Psoas muscle (tissue), 8 donors: ENCODE measurements around the gene EXOSC5. TPM values are rescaled to one million over a fixed set of nuclear protein-coding genes. Genes with fewer than 3 reads are reported as not detected.

Experiments used
- ATAC-seq, 4 donors: fragments of 200-7000 bp; cut with Tn5 transposase; one replicate each; pipeline ENCODE4 v1.9.1; 2020; ENCODE audit warnings: moderate library complexity in 3 of 4, mild to moderate bottlenecking in 2 of 4
- DNase-seq, 2 donors: peaks; one replicate each; pipeline ENCODE4 v3.0.0-alpha.2; 2020
- H3K27ac ChIP-seq: fragments of 200-600 bp; one replicate; pipeline ENCODE4 v1.8.0; 2022
- H3K27me3 ChIP-seq, 3 donors: fragments of 200-600 bp in 1 of 3; one replicate each; pipeline versions ENCODE4 v1.6.1 to v1.8.0; 2013 to 2022; ENCODE audit warnings: low read length in 2 of 3, mild to moderate bottlenecking in 2 of 3, moderate library complexity in 1 of 3; ENCODE audit not compliant: insufficient read depth in 3 of 3
- H3K36me3 ChIP-seq, 2 donors: fragments of 200-600 bp in 1 of 2; one replicate each; pipeline versions ENCODE4 v1.6.1 to v1.8.0; 2013 to 2022; ENCODE audit warnings: low read depth in 1 of 2, mild to moderate bottlenecking in 1 of 2, moderate library complexity in 1 of 2; ENCODE audit not compliant: insufficient read depth in 1 of 2
- H3K4me1 ChIP-seq: fragments of 200-600 bp; one replicate; pipeline ENCODE4 v1.8.0; 2022
- H3K4me3 ChIP-seq: fragments of 200-600 bp; one replicate; pipeline ENCODE4 v1.8.0; 2022; ENCODE audit warnings: mild to moderate bottlenecking
- H3K9me3 ChIP-seq: fragments of 200-600 bp; one replicate; pipeline ENCODE4 v1.8.0; 2022
- WGBS, 3 donors: extraction: QIAGEN DNeasy Blood & Tissue Kit; methylation state at CpG; one replicate each; pipeline versions ENCODE4 v1.1.6 to v1.1.7; 2013; 5-methylcytosine and 5-hydroxymethylcytosine counted together
- intact Hi-C, 2 donors: fragments of 100-400 bp; cut with DNase I; formaldehyde crosslinking; loops; one replicate each; pipeline versions ENCODE4 v1.11.0 to v1.14.2; 2022
- polyA plus RNA-seq, 3 donors: library from polyadenylated mRNA; stranded (reverse); fragments of 200-250 nt; gene quantifications; one replicate each; pipeline ENCODE4 v1.2.3, GENCODE V29; 2013
- total RNA-seq, 4 donors: library from RNA; stranded (reverse); fragmentation: NEBNext Ultra II Directional in 2 of 4; extraction: Animal tissue kit (Norgen Biotek cat#: 25700) in 2 of 4; gene quantifications; one replicate each; pipeline versions ENCODE4 v1.2.1 to v1.2.4, GENCODE V29; 2021 to 2023
- TF ChIP-seq, protein P1 (sequence below): fragments of 200-600 bp; IDR thresholded peaks from one replicate; pipeline ENCODE4 v1.8.0; 2022; ENCODE audit warnings: antibody characterized with exemption
- donor health status: healthy with polysubstance abuse.
- donor health status: DM: no; HTN: no; CAD: no; lungs with moderate emphysema.
- donor health status: Bipolar disorder and iron deficiency.
- donor health status: healthy.
- donor health status: DM: yes; HTN: yes; CAD: no.
- donor health status: DM: no; HTN: no; CAD: no.
- donor health status: DM: no; HTN: no; CAD: no.
- donor health status: DM: yes; HTN: yes; CAD: no.

EXOSC5 gene
- total and polyA plus RNA-seq, 7 donors = 25.4 to 78.8 (median 41.9) TPM

DNA sequence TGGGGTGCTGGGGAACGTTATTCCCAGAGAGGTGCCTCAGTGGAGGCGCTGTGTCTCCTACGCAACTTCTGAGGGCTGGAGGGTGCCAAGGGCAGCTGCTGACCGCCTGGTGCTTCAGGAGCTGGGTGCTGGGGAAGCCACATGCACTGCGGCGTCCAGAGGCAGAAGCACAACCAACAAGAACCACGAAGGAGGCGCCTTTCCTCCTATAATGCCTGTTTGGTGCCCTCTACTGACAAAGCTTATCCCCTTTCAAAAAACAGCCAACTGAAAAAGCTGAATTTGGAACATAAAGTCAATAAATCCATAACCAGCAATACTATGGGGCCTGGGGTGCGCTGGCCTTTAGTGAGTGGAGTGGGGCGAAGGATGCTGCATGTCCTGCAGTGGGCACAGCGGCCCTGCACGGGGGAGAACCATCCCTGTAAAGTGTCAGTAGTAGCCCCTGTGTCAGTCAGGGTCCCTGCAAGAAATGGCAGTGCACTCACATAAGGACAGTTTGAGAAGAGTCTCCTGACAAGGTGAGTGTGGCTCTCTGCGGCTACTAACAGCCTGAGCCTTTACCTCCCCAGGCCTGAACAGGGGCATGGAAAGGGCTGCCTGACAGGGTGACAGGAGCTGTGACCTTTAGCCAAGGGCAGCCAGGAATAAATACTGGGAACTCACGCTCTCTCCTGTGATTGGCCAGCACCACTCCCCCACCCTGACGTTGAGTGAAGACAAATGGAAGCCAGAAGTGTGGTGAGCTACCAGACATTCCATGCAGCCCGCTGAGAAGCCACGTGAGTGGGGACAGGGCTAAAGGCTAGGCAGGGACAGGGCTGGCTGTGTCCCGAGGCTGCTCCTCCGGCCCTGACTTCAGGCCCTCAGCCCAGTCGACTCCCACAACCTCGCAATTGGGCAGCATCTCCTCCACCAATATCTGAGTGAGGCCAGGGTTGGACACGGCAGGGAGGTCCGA is 34.5 kb upstream of the EXOSC5 start:
- Histone ChIP-seq H3K9me3 (no peaks in the 10 kb centered on the region), H3K36me3 (peaks cover 12 to 65% of the 10 kb centered on the region in 2 donors), H3K27me3 (no peaks in the 10 kb centered on the region), H3K27ac (peak overlapping the region; percentile 83), H3K4me3 (no peak overlapping the region), H3K4me1 (peaks cover 17% of the 10 kb centered on the region)
- WGBS, 3 donors = 34 to 54% (median 38%) methylated on average over 23 of the region's 23 CpGs
- intact Hi-C loops = loop anchor here in 1 of 2 donors (10.0 kb wide), 1 partner anchor 227 kb away; no protein-coding TSS in a partner anchor
- TF ChIP-seq, protein P1, sequence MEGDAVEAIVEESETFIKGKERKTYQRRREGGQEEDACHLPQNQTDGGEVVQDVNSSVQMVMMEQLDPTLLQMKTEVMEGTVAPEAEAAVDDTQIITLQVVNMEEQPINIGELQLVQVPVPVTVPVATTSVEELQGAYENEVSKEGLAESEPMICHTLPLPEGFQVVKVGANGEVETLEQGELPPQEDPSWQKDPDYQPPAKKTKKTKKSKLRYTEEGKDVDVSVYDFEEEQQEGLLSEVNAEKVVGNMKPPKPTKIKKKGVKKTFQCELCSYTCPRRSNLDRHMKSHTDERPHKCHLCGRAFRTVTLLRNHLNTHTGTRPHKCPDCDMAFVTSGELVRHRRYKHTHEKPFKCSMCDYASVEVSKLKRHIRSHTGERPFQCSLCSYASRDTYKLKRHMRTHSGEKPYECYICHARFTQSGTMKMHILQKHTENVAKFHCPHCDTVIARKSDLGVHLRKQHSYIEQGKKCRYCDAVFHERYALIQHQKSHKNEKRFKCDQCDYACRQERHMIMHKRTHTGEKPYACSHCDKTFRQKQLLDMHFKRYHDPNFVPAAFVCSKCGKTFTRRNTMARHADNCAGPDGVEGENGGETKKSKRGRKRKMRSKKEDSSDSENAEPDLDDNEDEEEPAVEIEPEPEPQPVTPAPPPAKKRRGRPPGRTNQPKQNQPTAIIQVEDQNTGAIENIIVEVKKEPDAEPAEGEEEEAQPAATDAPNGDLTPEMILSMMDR = peak; percentile 40
- peak; percentile 59 to 68 for DNase-seq
- ATAC-seq = peak; percentile 75 to 94 (median 88)

DNA sequence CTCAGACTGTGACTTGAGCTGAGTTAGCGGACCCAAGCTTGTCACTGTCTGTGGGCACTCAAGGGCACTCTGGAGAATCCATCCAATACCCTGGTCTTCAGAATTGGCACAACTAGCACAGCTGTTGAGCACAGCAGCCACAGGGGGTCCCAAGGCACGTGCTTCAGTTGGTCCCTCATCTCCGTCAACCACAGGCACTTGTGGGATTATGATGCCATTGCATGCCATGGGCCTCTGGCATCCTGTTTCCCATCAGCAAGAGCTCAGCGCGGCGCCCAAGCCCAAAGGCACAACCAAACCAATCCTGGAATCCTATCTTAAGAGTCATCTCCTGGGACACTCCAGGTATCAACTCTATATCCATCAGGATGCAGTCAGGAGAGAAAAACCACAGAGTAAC is 33.8 kb upstream of the EXOSC5 start:
- H3K4me1 ChIP-seq = peaks cover 17% of the 10 kb centered on the region
- H3K36me3 ChIP-seq = peaks cover 9 to 63% of the 10 kb centered on the region in 2 donors
- intact Hi-C loops = loop anchor here in 1 of 2 donors (10.0 kb wide), 1 partner anchor 226 kb away; no protein-coding TSS in a partner anchor
- H3K27ac ChIP-seq = peak overlapping the region; percentile 83
- no peaks in the 10 kb centered on the region for H3K27me3 ChIP-seq
- WGBS, 3 donors = 59 to 87% (median 69%) methylated on average over 6 of the region's 6 CpGs
- TF ChIP-seq, protein P1 = no peak
- no peak for DNase-seq
- ATAC-seq = peak in 1 of 4 donors; percentile 9
- H3K4me3 ChIP-seq = no peak overlapping the region
- H3K9me3 ChIP-seq = no peaks in the 10 kb centered on the region

GRCh38 chr19:41428481-41428859 is 31.3 kb upstream of the EXOSC5 start:
- WGBS, 3 donors = 57 to 100% (median 62%) methylated on average over 1 of the region's 1 CpG
- peak overlapping the region; percentile 72 for H3K27ac ChIP-seq
- no peak for DNase-seq

DNA sequence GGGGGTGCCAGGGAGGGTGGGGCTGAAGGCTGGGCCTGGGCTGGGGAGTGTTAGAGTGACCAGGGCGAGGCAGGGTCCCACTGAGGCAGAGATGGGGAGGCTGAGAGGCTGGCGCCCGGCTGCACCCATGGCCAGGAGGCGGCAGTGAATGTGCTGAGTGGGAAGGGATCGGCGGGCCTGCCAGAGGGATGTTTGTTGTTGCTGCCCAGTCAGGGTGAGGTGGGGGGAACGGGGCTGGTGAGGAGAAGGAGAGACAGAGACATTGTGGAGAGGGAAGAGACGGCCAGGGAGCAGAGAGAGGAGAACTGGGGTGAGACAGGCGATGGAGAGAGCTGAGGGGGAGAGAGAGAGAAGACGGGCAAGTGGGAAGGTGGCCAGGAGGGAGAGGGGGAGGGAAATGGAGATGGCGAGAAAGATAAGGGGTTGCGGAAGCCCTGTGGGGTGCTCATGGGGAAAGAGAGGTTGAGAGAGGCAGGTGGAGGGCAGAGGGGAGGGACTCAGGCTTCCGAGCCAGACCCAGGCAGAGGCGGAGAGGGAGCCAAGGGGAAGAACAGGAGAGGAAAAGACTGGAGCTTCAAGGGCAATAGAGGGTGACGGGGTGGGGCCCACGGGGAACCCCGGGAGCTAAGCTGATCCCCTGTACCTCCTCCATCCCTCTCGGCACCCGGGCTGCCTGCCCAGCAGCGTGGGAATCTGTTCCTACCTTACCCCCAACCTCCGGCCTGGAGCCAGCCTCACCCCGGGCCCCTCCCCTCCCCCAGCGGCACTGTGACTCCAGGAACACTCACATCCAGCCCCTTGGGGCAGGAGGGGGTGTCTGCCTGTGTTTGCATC is 30.7 kb upstream of the EXOSC5 start:
- Histone ChIP-seq H3K9me3 (no peaks in the 10 kb centered on the region), H3K4me3 (peak overlapping the region; percentile 64), H3K36me3 (peaks cover 3 to 63% of the 10 kb centered on the region in 2 donors), H3K27me3 (no peaks in the 10 kb centered on the region), H3K4me1 (peaks cover 17% of the 10 kb centered on the region), H3K27ac (peak overlapping the region; percentile 72)
- TF ChIP-seq, protein P1 = no peak
- DNase-seq (peak in 1 of 2 donors; percentile 41), ATAC-seq (peak in 1 of 4 donors; percentile 2)
- intact Hi-C loops = loop anchor here in 1 of 2 donors (5.0 kb wide), 2 partner anchors 46 to 106 kb away; no protein-coding TSS in a partner anchor
- WGBS, 3 donors = 18 to 34% (median 33%) methylated on average over 23 of the region's 23 CpGs

More at GRCh38 chr19:41428481-41428859, 31.3 kb upstream of the EXOSC5 start:
- Histone ChIP-seq H3K9me3 (no peaks in the 10 kb centered on the region), H3K4me1 (peaks cover 17% of the 10 kb centered on the region), H3K4me3 (peak overlapping the region; percentile 64), H3K27me3 (no peaks in the 10 kb centered on the region), H3K36me3 (peaks cover 7 to 63% of the 10 kb centered on the region in 2 donors)
- intact Hi-C loops = loop anchor here in 1 of 2 donors (5.0 kb wide), 2 partner anchors 46 to 106 kb away; no protein-coding TSS in a partner anchor
- TF ChIP-seq, protein P1 = no peak
- ATAC-seq = no peak
